Activated CD4-positive, alpha-beta T cell treated with anti-CD3 and anti-CD28 coated beads for 36 hours (primary cell): ENCODE measurements around the gene TADA1. TPM values are rescaled to one million over a fixed set of nuclear protein-coding genes. Genes with fewer than 3 reads are reported as not detected.

Experiments used
- ATAC-seq: fragments of 200-7000 bp; cut with Tn5 transposase; one replicate; pipeline ENCODE4 v1.10.0; 2021; ENCODE audit warnings: mild to moderate bottlenecking, moderate library complexity
- CTCF ChIA-PET: fragments of 350-600 bp; sonication (Branson Sonifier 250); formaldehyde crosslinking; loops from one replicate; lab custom pipeline; 2021; ENCODE audit warnings: antibody characterized with exemption; lab: Charles Lee
- POLR2A ChIA-PET: fragments of 350-600 bp; sonication (Branson Sonifier 250); formaldehyde crosslinking; loops from one replicate; lab custom pipeline; 2021; ENCODE audit warnings: antibody characterized with exemption, inconsistent platforms; lab: Charles Lee
- DNase-seq: peaks from one replicate; pipeline ENCODE4 v3.0.0-alpha.2; 2020
- H3K27ac Mint-ChIP-seq: one replicate; pipeline ENCODE4 v1.8.0; 2021; ENCODE audit warnings: mixed read lengths
- H3K27me3 Mint-ChIP-seq: one replicate; pipeline ENCODE4 v1.8.0; 2021; ENCODE audit warnings: mixed read lengths
- H3K36me3 Mint-ChIP-seq: one replicate; pipeline ENCODE4 v1.8.0; 2021; ENCODE audit warnings: low read depth, mixed read lengths
- H3K4me1 Mint-ChIP-seq: one replicate; pipeline ENCODE4 v1.8.0; 2021; ENCODE audit warnings: mixed read lengths
- H3K4me3 Mint-ChIP-seq: one replicate; pipeline ENCODE4 v1.8.0; 2021; ENCODE audit warnings: mild to moderate bottlenecking, moderate library complexity, mixed read lengths
- H3K9me3 Mint-ChIP-seq: one replicate; pipeline ENCODE4 v1.8.0; 2021; ENCODE audit warnings: low read depth, mixed read lengths
- intact Hi-C, 2 experiments: fragments of 100-400 bp; cut with DNase I in 1 of 2; cut with micrococcal nuclease in 1 of 2; formaldehyde crosslinking; loops; one replicate each; pipeline versions ENCODE4 v1.14.2 to v1.15.1; 2022 to 2024; cut with DNase I, micrococcal nuclease
- total RNA-seq, 2 experiments: library from RNA; stranded (reverse); gene quantifications; one replicate each; pipeline ENCODE4 v1.2.3, GENCODE V29; 2021

Gene TADA1
- total RNA-seq, 2 experiments from 2014 or later = 16.0 to 19.5 TPM

DNA sequence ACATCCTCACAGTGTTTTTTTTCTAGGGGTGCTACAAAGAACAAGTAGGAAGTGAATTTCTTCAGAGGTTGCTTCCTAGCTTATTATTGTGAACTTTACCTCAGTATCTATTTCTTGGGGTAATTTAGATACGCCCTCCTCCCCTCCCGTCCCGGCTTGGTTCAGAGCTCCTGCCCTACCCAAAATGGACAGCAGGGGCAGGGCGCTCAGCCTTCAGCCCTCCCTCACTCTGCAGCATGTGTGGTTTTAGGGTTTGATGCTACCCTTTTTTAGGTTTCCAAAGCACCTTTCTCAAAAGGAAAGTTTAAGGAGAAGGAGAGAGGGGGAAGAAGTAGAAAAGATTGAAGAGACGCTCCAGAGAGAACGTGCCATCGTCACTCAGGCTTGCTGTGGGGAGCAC lies 53.7 kb downstream of the TADA1 start:
- ChIA-PET CTCF (interaction anchor here (1.0 kb wide), 1 partner anchor 9 kb away, joined by 4 read pairs; no protein-coding TSS in a partner anchor), POLR2A (no interaction called here)
- ATAC-seq (no peak), DNase-seq (peak; percentile 23)
- Mint-ChIP-seq H3K4me1 (no peaks in the 10 kb centered on the region), H3K4me3 (no peak overlapping the region), H3K36me3 (peaks cover 5% of the 10 kb centered on the region), H3K27me3 (peaks cover 4% of the 10 kb centered on the region), H3K27ac (no peak overlapping the region), H3K9me3 (peaks cover 13% of the 10 kb centered on the region)
- intact Hi-C loops = no loop called here

DNA sequence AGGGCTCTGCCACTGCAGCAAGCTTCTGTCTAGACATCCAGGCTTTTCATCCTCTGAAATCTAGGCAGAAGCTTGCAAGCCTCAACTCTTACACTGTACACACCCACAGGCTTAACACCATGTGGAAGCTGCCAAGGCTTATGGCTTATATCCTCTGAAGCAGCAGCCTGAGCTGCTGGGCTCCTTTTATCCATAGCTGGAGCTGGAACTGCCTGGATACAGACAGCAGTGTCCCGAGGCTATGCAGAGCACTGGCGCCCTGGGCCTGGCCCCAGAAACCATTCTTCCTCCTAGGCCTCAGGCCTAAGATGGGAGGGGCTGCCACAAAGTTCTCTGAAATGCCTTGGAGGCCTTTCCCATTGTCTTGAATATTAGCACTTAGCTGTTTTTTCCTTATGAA lies 56.1 kb downstream of the TADA1 start:
- POLR2A ChIA-PET = no interaction called here
- CTCF ChIA-PET = no interaction called here
- ATAC-seq = no peak
- DNase-seq = no peak
- H3K4me1 Mint-ChIP-seq = no peaks in the 10 kb centered on the region
- no peak overlapping the region for H3K4me3 Mint-ChIP-seq
- H3K9me3 Mint-ChIP-seq = peaks cover 11% of the 10 kb centered on the region
- H3K27ac Mint-ChIP-seq = no peak overlapping the region
- intact Hi-C loops = no loop called here
- H3K27me3 Mint-ChIP-seq = peaks cover 10% of the 10 kb centered on the region
- peaks cover 5% of the 10 kb centered on the region for H3K36me3 Mint-ChIP-seq

- Mint-ChIP-seq H3K36me3 (no peaks in the 10 kb centered on the region), H3K27me3 (peaks cover 10% of the 10 kb centered on the region), H3K4me3 (no peak overlapping the region), H3K27ac (no peak overlapping the region), H3K4me1 (no peaks in the 10 kb centered on the region), H3K9me3 (peaks cover 4% of the 10 kb centered on the region)
- ChIA-PET POLR2A (no interaction called here), CTCF (interaction anchor here (1.3 to 2.3 kb wide), 3 partner anchors 7 to 24 kb away, joined by 4 to 9 read pairs (median 4); partner anchors contain the start of gene POGK)
- intact Hi-C loops = no loop called here
- DNase-seq = no peak
- no peak for ATAC-seq
Measured at GRCh38 chr1:166814611-166815010, 61.5 kb downstream of the TADA1 start.

GRCh38 chr1:166813508-166814223 lies 62.4 kb downstream of the TADA1 start:
- no peak overlapping the region for H3K27ac Mint-ChIP-seq
- ATAC-seq (no peak), DNase-seq (no peak)
- H3K27me3 Mint-ChIP-seq = peaks cover 10% of the 10 kb centered on the region
- POLR2A ChIA-PET = no interaction called here
- H3K4me1 Mint-ChIP-seq = no peaks in the 10 kb centered on the region
- H3K9me3 Mint-ChIP-seq = no peaks in the 10 kb centered on the region
- CTCF ChIA-PET = interaction anchor here (0.8 to 2.3 kb wide), 6 partner anchors 8 to 51 kb away, joined by 3 to 9 read pairs (median 4); partner anchors contain the start of gene POGK
- H3K4me3 Mint-ChIP-seq = no peak overlapping the region
- H3K36me3 Mint-ChIP-seq = no peaks in the 10 kb centered on the region
- intact Hi-C loops = no loop called here

- intact Hi-C loops = no loop called here
- no peak for ATAC-seq
- POLR2A ChIA-PET = no interaction called here
- H3K36me3 Mint-ChIP-seq = no peaks in the 10 kb centered on the region
- H3K27me3 Mint-ChIP-seq = peaks cover 9% of the 10 kb centered on the region
- CTCF ChIA-PET = no interaction called here
- no peak for DNase-seq
- no peak overlapping the region for H3K4me3 Mint-ChIP-seq
- H3K9me3 Mint-ChIP-seq = no peaks in the 10 kb centered on the region
- H3K4me1 Mint-ChIP-seq = no peaks in the 10 kb centered on the region
- H3K27ac Mint-ChIP-seq = no peak overlapping the region
Measured at GRCh38 chr1:166811691-166812090, 64.4 kb downstream of the TADA1 start.

- H3K27me3 Mint-ChIP-seq = peaks cover 3% of the 10 kb centered on the region
- no peak overlapping the region for H3K27ac Mint-ChIP-seq
- POLR2A ChIA-PET = no interaction called here
- no peaks in the 10 kb centered on the region for H3K36me3 Mint-ChIP-seq
- intact Hi-C loops = no loop called here
- DNase-seq (no peak), ATAC-seq (no peak)
- H3K4me1 Mint-ChIP-seq = no peaks in the 10 kb centered on the region
- no peaks in the 10 kb centered on the region for H3K9me3 Mint-ChIP-seq
- H3K4me3 Mint-ChIP-seq = no peak overlapping the region
- CTCF ChIA-PET = no interaction called here
Measured at GRCh38 chr1:166808952-166809351, 67.1 kb downstream of the TADA1 start.

Other genes starting within 250 kb of the TADA1 start
- gene POGK, start 36.8 kb downstream of the TADA1 start, total RNA-seq = 10 to 100 TPM; 36.2 to 40.6 TPM
- gene ILDR2, start 99.3 kb upstream of the TADA1 start, total RNA-seq = 10 to 100 TPM in 1 of 2 experiments, 1 to 10 TPM in 1; 9.1 to 14.6 TPM
- gene MAEL, start 113.0 kb upstream of the TADA1 start, total RNA-seq = under 1 TPM in 1 of 2 experiments, not detected in 1; 0.11 TPM
- under 1 TPM; 0.39 to 0.56 TPM for gene GPA33, start 214.1 kb upstream of the TADA1 start, total RNA-seq
- gene STYXL2, start 217.8 kb upstream of the TADA1 start, total RNA-seq = not detected